KBM-7 (cell line): ENCODE data around the gene BLVRB.
"Not testable (repeated sequence)": the region's sequence is repeated elsewhere in the genome, so short reads cannot be mapped to it uniquely, and the experiment has no call there.

Experiments
- DNase-seq: peaks from one replicate; pipeline ENCODE4 v3.0.0-alpha.2; 2015
- in situ Hi-C: fragments of 300-500 bp; cut with MboI; formaldehyde crosslinking; loops from 2 replicates; pipeline ENCODE4 v1.14.3; 2020; ENCODE audit warnings: low sequenced_read_pairs, low pct_unique_long_range_greater_than_20kb, mixed read lengths

Gene BLVRB

DNA sequence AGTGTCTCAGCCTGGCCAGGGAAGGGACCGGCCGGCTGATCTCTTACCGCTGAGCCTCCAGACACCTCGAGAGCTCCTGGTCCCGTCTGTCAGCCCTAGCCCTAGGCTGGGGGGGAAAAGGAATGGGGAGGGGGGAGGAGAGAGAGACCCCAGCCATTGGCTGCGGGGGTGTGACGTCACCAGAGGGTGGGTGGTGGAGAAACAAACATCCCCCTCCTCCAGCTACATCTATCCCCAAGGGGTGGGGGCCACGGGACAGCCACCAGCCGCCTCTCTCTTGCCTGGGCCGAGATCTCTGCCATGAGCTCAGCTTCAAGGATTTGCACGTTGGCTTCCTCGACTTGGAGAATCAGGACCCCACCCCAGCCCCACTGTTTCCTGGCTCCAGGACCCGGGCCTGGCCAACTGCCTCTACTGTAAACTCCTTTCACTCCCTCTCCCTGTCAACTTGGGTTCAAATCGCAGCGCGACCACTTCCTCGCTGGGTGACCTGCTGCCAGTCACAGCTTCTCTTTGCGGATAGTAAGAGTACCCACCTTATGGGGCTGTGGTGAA lies 52.2 kb downstream of the BLVRB start, which contains the start of gene PRX:
Gene PRX, minus strand, starts transcription at position 88 of the 555 bp plus-strand sequence. CDS start 5,446 bp downstream, outside the sequence.
- no peak for DNase-seq
- in situ Hi-C loops: no loop called here

DNA sequence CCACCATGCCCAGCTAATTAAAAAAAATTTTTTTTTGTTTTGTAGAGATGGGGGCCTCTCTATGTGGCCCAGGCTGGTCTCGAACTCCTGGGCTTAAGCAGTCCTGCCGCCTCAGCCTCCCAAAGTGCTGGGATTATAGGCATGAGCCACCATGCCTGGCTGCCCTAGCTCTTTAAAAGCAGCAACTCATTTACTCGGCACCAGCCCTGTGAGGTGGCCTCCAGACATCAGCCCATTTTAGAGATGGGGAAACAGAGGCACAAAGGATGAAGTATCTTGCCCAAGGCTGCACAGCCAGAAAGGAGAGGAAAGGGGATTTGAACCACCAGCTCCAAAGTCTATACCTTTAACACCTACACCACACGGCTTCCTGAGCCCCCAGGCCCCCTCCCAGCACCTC lies 52.7 kb downstream of the BLVRB start:
- no peak for DNase-seq
- in situ Hi-C loops: no loop called here

DNA sequence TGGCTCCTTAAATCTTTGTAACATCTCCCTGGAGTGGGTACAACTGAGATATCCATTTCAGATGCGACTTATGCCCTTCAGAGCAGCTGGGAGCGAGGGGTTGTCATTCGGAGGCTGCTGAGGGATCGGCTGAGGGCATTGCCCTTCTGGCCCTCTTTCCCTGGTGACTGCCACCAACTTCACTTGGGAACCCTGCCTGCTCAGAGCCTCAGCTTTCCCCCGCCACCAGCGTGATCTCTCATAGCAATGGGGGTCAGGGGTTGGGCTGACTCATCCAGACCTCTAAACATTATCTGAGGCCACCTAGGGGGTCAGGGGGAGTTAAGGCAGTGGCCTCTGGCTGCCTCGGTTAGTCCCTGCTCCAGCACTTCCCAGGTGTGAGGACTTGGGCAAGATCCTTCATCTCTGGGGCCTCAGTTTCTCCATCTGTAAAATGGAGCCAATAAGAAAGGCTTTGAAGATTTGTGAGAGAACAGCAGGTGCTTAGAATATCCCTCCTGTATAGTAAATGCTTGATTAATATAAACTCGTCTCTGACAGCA lies 53.5 kb downstream of the BLVRB start:
- in situ Hi-C loops: no loop called here

DNA sequence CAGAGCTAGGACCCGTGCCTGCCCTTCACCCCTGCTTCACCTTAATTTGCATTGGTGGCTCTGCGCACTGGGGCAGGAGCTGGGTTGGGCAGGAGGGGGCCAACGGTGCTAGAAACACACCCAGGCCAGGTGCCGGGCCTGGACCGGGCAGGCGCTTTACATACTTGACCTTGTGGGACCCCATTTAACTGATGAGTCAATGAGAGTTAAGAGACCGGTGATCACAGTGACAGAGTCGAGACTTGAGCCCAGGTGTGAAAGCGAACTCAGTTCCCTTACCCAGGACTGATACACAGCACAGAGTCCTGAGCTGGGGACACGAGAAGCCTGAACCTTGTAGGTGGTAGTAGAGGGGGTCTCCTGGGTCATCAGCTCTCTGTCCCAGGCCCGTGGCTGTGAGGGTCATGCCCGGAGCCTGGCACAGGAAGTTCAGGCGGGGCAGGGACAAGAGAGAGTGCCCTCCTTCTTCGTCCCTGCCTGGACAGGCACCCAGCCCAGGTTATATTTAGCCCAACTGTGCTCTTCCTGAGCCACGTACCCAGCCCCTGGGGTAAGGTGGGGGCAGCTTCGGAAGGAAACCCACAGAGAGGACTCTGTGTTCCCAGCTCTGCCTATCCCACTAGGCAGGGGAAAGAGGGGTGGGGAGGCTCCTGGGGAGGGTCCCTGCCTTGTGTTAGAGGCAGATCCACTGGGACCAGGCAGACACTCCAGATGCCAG lies 54.3 kb downstream of the BLVRB start:
- no peak for DNase-seq
- in situ Hi-C loops: no loop called here

More for the DNA sequence above, 53.5 kb downstream of the BLVRB start:
- no peak for DNase-seq

DNA sequence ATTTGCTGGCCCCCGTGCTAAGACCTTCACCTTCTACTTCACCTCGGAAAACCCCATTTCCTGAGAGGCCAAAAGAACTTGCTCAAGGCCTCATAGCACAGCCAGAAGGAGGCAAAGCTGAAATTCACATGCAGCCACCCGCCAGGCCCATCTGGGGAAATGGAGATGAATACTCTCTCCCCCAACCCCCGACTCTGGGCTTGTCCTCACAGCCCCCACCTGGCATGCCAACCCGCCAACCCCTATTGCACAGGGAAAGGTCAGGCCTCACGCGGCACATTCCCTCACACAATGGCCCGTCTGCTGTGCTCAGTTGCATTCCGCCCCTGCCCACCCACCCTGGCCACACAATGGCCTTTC lies 55.5 kb downstream of the BLVRB start:
- no peak for DNase-seq
- in situ Hi-C loops: no loop called here

DNA sequence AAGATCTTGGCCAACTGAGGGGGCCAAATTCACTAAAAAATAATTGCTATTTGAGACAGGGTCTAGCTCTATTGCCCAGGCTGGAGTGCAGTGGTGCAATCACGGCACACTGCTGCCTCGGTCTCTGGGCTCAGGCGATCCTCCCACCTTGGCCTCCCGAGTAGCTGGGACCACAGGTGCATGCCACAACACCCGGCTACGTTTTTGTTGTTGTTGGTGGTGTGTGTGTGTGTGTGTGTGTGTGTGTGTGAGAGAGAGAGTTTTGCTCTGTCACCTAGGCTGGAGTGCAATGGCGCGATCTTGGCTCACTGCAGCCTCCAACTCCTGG lies 57.0 kb downstream of the BLVRB start:
- in situ Hi-C loops, DNase-seq: not testable (repeated sequence)

DNA sequence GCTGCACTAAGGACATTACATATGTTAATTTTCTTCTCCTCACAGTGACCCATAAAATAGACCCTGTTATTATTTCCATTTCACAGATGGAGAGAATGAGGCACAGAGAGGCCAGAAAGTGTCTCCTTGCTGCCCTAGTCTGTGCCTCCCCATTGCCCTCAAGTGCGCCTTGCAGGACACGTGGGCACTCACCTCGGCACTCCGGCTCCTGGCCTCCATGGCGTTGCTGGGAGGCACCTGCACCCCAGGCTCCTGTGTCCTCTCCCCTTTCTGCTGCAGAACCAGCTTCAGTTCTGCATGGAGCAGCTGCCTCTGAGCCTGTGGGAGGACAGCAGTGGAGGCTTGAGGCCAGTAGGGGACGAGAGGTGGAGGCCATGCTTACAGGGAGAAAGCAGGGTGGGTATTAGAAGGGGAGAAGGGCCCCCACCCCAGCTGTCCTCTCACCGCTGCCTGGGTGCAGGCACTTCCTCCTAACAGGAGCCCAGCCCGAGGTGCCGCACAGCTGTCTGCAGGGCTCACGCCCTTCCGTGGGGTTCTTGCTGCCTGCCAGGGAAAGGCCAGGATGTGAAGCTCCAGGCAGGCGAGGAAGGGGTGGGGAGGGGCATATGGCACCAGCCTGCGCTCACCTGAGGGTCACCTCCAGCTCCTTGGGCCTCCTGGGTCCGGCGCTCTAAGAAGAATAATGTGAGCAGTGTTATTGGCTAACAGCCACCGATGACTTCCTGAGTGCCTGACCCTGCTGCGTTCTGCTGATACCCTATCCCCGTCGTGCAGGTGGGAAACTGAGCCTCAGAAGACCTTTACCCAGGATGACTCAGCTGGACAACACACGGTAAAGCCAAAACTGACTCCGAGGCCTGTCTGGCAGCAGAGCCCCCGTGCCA lies 57.6 kb downstream of the BLVRB start:
- in situ Hi-C loops: no loop called here
- DNase-seq: no peak

DNA sequence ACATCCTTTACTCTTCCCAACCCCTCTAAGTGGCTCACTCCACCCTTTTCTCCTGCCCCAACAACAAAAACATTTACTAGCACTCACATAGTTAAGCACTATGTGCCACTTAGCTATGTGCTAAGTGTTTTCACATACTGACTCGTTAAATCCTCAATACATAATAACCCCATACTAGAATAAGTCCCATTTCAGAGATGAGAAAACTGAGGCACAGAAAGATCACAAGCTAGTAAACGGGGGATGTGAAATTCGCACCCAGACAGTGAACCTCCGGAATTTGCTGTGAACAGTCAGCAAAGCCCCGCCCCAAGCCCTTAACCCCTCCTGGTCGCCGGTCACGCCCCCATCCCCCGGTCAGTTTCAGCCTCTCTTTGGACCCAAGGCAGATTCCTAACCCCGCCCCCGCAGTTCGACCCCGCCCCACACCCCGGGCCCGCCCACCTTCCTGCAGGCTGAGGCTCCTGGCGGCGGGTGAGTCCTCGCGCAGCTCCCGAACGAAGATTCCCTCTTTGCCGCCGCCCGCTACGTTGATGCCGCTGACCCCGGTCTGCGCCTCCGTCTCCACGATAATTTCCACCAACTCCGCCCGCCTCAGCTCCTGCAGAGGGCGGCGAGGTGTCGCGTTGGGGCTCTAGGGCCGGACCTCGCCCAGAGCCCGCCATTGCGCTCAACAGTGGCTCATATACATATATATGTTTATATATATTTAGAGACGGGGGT lies 62.1 kb downstream of the BLVRB start:
- DNase-seq: peak; percentile 75
- in situ Hi-C loops: no loop called here

DNA sequence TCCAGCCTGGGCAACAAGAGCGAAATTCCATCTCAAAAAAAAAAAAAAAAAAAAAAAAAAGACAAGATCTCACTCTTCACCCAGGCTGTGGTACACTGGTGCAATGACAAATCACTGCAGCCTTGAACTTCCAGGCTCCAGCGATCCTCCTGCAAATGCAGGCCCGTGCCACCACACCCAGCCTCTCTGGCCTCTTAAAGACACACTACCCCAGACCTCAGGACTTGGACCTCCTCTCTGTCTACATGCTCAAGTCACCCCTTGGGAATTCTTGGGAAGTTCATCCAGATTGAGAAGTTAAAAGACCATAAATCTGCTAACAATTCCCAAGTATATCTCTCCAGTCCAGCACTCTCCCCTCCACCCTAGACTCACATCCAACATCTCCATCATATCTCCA lies 65.0 kb downstream of the BLVRB start:
- no peak for DNase-seq
- in situ Hi-C loops: no loop called here

DNA sequence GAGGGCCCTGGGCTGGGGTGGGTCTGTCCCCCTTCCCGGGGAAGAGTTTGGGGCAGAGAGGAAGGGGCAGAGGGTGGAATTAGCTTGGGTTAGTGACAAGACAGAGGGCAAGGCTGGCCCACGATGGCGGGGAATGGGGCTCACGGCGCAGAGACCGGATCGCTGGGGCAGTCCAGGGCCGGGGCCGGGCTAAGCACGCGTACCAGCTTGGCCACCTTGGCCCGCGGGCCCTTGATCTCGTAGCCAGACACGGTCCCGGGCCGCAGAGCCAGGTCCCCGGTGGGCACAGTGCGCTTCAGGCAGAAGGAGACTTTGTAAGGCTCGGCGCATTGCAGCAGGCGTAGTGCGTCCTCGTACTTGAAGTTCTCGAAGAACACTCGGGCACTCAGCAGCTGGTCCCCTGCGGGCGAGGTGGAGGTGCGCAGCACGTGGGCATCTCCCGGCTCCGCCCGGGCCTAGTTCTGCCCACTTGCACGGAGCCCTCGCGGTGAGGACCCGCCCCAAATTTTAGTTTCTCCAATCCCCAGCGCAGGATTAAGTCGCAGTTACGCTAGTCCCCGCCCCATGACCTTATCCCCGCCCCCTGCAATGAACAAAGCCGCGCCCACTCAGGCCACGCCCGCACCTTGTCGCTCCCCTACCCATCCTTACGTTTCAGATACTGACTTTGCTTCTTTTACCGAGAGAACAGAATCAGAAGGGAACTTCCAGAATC lies 67.0 kb downstream of the BLVRB start:
- in situ Hi-C loops: no loop called here
- DNase-seq: no peak
